HG03135 (cell line): ENCODE measurements around the gene KCNA10.

Source experiments
- ATAC-seq: cut with Tn5 transposase; IDR thresholded peaks from one replicate; pipeline ENCODE4 v1.9.1; 2021; ENCODE audit warnings: mild to moderate bottlenecking, moderate library complexity; ENCODE audit not compliant: unreplicated experiment

Gene KCNA10

GRCh38 chr1:110478886-110479285, 40.1 kb downstream of the KCNA10 start:
- ATAC-seq: no peak

GRCh38 chr1:110477967-110478640, 40.9 kb downstream of the KCNA10 start:
- no peak for ATAC-seq

DNA sequence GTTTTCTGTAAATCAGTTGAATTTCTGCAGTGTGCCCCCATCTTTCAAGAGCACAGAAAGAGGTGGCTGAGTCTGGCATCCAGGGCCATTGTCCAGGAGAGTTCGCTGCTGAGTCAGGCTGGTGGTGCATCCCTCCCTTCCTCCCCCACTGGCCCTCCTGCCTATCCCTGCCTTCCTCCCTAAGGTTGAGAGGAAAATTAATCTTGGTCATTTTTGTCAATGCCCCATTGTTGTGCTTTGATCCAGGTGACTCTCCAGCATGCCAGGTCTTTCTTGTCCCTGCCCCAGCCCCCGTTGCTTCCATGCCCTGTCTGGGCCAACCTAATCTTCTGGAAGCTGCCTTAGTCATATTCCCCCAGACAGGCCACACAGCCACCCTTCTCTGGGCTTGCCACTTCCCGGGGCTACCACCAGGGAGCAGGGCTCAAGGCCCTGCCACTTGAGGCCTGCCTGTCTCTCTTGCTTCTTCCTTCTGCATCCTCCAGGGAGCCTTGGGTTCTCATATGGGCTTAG, 41.5 kb downstream of the KCNA10 start:
- ATAC-seq: no peak

GRCh38 chr1:110477041-110477440, 41.9 kb downstream of the KCNA10 start:
- ATAC-seq: no peak

- ATAC-seq: no peak
Measured at GRCh38 chr1:110476028-110476765, 42.8 kb downstream of the KCNA10 start.

DNA sequence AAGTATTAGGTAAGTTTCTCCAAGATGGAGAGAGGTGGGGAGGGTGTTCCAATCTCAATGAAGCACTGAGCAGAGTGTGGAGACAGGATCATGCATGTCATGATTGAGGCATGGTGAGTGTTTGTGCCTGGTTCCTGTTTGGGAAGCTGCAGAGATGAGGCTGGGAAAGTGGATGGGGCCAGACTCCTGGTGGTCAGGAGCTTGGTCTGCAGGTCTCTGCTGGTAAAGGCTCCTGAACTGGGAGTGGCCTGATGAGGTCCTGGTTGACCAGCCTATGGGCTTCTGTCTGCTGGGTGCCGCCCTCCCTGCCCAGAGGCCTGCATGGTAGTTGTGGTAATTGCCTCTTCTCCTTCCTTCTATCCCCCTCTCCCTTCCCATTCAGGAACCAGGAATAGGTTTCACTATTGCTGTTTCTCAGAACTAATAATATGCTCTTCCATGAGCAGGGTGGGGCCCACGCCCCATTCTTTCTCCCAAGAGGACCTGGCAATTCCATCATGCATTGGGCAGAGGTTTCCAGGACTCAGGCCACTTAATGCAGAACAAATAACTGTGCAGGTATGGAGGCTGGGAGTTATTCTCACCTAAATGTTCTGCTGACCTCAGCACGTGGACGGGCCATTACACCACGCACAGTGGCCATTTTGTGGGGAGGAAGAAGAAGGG, 43.5 kb downstream of the KCNA10 start:
- ATAC-seq: no peak

GRCh38 chr1:110474444-110474843, 44.5 kb downstream of the KCNA10 start:
- ATAC-seq: no peak

DNA sequence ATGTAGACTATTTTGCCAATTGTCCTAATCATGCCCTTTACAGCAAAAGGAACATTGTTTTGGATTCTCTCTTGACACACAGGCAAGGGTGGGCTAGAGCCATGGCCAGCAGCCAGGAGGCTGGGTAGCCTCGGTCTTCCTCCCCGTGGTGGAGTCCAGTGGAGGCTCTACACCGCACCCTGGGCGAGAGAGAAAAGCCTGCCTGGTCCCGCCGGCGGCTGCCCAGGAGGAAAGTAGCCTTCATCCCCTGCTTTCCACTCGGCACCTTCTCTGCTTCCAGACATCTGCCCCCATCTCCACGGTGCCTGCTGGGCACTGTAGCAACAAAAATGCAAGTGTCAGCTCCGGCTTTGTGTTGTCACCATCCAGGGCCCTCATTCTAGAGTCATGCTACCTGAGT, 46.4 kb downstream of the KCNA10 start:
- no peak for ATAC-seq

DNA sequence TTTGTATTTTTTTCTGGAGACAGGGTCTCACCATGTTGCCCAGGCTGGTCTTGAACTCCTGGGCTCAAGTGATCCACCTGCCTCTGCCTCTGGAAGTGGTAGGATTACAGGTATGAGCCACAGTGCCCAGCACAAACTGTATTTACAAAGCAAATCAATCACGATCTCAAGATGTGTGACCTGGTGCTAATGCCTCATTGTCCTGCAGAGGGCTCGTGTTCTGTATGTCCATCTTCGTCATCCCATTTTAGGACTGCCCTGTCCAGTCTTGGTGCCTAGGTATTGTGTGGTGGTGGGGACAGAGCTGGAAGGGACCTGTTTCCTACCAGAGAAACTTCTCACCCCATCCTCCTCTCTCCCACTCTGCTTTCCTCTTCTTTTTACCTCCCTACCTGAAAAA, 47.8 kb downstream of the KCNA10 start:
- no peak for ATAC-seq
